NCI-H82 treated with DMSO at 0.1 percent for 48 hours (cell line): ENCODE data around the gene LDLRAP1.

Experiments
- DNase-seq: peaks from one replicate; lab custom pipeline; 2025; ENCODE audit not compliant: unreplicated experiment; lab: John Stamatoyannopoulos, UW

The LDLRAP1 gene

DNA sequence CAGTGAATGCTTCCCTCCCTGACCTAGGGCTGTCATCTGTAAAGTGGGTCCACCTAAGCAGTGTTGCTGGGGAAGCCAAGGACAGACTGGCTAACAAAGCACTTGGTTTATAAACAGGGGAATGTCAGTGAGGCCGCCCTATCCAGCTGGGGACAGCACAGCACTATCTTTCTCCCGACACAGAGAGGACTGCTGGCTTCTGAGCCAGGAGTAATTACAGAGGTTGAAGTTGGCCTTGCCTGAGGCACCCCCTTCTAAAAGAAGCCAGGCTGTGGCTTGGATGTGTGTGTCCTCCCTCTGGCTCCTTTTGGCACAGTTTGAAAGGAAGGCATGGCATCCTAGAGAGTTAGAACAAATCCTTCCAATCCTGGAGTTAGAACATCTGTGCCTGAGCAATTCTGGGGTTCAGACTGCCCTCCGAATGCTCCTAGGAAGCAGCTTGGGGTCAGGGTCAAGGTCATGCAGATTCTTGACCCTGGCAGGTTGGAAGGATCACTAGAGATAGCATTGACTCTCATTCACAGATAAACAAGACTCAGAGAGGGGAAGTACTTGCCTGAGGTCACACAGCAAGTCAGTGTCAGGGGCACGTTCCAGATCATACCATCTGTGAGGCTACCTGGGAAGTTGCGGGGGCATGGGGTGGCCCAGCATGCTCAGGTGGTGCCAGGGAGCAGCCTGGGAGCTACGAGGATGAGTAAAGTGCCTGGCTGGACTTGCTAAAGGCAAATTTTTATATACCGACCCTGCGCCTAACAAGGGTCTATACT is 1.3 kb upstream of the LDLRAP1 start:
- no peak for DNase-seq

DNA sequence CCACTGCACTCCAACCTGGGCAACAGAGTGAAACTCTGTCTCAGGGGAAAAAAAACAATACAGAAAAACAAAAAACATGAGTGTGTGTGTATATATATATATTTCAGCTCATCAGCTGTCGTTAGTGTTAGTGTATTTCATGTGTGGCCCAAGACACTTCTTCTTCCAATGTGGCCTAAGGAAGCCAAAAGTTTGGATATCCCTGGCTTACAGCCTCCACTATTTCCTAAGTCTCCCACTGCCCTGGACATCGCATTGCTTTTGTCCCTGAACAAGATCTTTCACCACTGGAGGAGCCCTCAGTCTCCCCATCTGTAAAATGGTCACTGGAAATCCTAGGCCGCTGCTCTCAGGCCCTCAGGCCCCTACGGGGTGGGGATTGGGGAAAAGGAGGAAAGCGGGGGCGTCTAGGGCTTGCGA is 391 bp upstream of the LDLRAP1 start:
- no peak for DNase-seq

DNA sequence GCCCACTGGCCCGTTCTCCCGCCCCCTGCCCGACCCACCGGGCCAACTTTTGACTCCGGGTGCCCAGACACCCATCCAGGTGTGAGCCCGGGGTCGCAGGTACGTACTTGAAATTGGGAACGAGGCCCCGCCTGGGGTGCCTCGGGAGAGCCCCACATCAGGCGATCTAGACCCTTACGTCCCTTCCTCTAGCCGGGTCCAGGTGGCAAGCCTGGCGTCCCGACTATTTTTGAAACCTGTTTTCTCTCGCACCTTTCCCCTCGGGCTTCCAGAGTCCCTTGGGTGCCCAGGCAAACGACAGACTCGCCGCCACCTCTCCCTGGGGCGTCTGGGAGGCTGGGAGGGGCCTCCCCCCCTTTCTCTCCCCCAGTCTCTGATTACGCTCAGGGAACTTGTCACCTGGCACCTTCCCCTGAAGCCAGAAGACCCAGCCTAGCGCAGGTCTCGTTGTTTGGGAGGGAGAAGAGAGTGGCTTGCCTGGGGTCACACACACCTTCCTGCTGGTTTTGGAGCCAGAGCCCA is 898 bp downstream of the LDLRAP1 start:
- no peak for DNase-seq

DNA sequence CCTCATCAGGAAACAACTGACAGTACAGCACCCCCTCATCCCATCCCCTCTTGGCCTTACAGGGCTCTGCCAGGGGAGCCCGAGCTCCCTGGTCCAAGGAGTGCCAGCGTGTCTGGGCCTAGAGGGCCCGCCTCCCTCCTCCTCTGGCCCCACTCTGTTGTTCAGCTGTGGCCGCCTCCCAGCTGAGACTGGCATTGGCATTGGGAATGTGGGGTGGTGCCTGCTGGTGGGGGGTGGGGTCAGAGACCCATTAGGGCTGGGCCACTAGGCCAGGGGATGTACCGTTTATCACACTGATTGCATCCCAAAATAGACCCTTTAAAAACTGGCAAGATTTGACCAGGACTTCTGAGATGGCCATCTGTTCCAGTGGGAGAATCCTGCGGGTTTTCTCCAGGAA is 1.4 kb downstream of the LDLRAP1 start:
- DNase-seq: no peak

DNA sequence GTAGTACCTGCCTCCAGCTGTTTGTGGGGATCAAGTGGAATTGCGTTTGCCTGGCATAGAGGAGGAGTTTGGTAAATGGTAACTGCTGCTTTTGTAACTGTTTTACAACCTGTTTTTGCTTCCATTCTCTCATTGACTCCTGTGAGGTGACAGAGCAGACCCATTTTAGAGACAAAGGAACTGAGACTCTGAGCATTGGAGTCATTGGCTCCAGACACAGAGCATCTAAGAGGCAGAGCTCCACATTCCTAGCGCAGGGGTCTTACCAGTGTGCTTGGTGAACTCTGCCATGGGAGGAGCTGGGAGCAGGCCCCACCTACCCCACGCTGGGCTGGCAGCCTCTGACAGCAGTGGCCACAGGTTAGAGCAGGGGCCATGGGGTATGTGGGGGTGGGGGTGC is 2.4 kb downstream of the LDLRAP1 start:
- DNase-seq: no peak

DNA sequence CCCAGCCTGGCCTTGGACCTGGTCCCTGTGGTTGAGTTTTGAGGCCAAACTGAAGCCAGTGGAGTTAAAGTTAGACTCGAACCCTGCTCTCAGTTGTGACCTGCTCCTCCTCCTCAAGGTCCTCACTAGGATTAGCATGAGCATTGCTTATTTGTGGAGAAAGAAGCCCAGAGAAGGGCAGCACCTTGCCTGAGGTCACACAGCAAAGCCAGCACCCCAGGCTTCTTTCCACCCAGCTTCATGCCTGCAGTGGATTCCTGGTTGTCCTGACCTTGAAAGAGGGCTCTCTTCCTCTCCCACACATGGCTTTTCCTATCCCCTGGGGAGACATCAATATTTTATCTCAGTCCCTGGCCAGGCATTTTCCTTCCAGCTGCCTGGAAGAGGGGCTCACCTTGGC is 2.8 kb downstream of the LDLRAP1 start:
- DNase-seq: no peak

DNA sequence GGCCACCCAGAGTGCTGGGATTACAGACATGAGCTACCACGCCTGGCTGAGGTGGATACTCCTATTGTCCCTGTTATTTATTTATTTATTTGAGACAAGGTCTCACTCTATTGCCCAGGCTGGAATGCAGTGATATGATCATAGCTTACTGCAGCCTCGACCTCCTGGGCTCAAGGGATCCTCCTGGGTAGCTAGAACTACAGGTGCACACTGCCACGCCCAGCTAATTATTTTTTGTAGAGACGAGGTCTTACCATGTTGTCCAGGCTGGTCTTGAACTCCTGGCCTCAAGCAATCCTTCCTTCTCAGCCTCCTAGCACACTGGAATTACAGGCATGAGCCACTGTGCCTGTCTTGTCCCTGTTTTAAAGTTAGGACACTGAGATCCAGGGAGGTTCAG is 5.2 kb downstream of the LDLRAP1 start:
- DNase-seq: no peak

DNA sequence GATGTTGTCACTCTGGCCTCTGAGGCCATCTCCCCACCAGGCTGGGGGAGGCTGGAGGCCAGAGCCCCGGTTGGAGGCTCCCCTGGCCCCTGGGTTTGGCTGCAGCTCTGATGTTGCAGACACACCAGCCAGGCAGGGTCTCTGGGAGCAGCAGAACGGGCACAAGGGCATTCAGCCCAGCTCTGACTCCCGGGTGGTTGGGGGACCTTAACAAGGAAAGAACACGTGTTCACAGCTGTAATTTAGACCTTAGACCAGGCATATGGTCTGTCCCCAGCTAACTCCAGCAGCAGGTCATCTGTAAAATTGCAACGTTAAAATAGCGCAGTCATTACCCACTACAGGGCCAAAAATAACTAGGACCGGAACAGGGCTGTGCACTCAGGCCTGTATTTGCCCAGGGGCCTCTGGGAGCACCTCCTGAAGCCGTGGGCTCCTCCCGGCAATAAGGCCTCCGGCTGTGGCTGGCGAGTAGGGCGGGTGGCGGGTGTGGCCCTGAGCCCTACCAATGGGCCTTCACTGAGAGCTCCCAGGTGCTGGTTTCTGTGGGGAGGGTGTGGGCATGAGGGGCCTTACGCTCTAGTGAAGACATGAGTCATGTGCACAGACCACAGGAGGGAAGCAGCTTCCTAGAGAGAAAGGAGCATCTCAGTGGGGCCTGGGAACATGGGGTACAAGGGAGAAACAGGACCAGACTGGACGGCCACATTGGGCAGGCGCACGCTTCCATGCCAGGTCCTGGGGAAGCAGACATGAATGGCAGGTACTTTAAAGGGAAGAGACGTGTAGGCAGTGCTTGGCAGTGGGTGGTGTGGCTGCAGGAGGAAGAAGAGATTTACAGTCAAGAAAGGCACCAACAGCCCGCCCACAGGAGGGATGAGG is 6.1 kb downstream of the LDLRAP1 start:
- DNase-seq: no peak

DNA sequence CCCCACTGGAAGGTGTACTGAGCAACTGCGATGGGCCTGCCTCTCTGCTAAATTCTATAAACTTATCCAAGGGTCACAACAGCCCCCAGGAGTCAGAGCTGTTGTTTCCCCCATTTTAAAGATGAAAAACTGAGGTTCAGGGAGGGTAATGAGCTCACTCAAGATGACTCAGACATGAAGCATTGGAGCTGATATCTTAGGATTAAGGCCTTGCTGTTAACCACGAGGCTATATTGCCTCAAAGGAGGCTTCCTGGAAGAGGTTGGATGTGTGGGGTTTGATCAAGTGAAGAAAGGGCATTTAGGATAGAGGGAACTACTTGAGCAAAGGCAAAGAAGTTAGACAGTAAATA is 6.7 kb downstream of the LDLRAP1 start:
- no peak for DNase-seq

DNA sequence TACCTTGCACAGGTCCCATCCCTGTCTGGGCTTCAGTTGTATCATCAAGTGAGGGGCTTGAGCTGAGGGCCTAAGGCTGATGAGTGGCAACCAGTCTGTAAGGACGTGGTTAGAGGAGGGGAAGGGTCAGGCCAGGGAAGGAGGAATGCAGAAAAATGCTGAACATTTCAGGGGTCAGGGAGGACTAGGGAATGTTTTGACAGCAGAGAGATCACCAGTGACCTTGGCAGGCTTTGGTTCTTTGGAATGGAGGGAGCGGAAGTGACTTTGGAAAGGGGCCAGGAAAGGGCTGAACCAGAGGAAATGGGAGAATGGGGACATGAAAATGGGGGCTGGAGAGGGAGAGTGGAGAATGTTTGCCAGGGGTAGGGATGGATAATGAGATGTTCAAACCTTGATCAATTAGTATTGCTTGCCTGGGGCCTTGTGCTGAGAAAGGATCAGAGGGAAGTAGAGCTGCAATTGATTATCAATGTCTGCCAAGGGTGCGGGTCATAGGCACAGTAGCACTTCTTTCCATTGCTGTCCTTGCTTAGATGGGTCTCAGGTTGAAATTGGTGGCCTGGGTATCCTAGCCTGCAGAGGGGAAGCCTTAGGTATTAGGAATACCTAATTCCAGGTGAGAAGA is 7.4 kb downstream of the LDLRAP1 start:
- no peak for DNase-seq

DNA sequence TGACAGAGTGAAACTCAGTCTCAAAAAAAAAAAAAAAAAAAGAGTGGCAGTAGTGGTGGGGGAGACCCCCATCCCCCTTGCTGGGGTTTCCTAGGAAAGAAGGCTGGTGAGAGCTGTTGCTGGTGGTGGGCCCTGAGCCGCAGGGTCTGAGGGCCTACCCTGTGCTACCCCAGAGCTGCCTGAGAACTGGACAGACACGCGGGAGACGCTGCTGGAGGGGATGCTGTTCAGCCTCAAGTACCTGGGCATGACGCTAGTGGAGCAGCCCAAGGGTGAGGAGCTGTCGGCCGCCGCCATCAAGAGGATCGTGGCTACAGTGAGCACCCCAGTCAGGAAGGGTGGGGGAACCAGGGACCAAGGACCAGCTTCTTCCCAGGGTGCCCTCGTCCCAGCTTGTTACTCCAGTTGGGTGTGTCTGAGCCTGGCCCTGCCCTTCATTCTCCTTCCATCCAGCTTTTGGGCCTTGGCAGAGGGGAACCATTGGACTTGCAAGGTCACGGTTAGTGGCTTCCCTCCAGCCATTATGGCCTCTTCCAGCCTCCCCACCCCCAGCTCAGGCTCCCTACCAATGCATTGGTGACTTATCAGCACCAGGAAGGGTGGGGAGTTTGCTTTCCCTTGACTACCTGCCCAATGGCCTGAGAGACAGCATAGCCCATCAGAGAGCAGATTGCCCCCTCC is 10.5 kb downstream of the LDLRAP1 start:
- DNase-seq: no peak

DNA sequence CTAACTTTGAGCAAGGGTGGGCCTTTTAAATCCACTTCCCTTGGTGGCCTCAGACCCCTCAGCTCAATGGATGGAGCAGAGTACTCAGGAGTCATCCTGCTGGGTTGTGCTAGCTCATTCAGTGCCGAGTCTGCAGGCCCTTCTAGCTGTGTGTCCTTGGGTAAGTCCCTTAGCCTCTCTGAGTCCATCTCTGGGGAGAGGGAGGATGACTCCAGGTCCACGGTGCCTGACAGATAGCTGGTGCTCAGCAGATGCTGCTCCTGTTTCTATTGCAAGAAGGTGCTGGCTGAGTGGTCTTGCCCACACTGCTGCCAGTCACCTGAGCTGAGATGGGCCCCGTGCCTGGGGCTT is 11.0 kb downstream of the LDLRAP1 start:
- DNase-seq: no peak

DNA sequence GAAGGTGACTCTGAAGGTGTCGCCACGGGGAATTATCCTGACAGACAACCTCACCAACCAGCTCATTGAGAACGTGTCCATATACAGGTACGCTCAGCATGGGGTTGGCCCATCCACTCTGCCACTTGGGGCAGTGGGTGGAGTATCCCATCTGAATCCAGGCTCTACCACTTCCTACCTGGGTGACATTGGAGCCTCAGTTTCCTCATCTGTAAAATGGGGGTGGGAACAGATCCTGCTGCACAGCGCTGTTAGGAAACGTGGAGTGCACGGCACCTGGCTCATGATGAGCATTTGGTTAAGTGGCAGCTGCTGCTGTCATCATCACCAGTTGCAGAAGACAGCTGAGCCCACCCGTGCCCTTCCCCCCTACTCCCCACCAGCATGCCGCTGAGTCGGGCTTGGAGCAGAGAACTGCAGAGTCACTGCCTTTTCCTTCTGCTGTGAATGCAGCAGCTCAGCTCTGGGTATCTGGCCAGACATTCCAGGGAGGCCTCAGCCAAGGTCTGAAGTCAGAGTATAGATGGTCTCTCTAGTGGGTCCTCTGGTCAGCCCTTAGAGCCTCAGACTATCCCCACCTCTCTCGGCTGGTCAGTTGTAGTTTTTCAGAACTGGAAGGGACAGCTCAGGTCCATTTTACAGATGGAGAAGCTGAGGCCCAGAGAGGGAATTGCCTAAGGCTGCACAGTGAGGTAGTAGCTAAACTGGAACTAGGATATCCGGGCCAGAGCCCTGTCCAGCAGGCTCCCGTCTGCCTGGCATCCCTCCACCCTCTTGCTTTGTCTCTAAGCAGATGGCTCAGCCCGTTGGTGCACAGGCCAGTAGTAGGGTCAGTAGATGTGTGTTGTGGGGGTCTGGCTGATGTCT is 11.7 kb downstream of the LDLRAP1 start:
- DNase-seq: no peak

DNA sequence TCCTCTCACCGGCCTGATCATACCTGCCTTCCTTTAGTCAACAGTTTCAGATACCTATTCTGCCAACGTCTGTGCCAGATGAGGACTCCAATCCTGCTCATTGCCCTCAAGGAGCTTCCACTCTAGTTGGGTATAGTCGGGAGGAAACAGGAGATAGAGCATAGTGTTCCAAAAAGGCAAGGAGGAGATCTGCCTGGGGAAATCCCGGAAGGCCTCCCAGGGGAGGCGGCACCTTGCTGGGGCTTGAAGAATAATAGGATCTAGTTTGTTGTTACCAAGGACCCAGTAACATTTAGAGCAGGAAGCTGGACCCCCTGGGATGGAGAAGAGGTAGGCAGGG is 12.3 kb downstream of the LDLRAP1 start:
- DNase-seq: no peak

DNA sequence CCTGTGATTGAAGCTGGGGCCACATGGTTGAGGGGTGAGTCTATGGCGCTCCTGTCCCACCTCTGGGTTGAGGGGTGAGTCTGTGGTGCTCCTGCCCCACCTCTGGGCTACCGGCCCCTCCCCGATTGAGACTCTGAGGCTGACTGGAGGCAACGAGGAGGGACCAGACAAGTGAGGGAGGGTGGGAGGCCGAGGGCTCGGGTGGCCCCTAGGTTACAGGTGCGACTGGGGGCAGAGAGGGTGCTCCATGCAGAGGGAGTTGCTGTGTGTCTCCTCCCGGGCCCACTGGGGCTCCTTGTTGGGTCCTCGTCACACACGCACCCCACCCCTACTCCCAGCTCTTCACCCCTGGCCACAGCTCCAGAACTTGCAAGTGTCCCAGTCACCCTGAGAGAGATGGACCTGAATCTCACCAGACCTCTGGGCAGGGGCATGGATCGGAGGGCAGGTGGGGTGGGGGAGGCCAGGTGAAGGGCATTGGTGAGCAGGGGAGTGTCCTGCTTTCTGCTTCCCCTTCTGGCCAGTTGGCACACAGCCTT is 12.8 kb downstream of the LDLRAP1 start:
- no peak for DNase-seq

DNA sequence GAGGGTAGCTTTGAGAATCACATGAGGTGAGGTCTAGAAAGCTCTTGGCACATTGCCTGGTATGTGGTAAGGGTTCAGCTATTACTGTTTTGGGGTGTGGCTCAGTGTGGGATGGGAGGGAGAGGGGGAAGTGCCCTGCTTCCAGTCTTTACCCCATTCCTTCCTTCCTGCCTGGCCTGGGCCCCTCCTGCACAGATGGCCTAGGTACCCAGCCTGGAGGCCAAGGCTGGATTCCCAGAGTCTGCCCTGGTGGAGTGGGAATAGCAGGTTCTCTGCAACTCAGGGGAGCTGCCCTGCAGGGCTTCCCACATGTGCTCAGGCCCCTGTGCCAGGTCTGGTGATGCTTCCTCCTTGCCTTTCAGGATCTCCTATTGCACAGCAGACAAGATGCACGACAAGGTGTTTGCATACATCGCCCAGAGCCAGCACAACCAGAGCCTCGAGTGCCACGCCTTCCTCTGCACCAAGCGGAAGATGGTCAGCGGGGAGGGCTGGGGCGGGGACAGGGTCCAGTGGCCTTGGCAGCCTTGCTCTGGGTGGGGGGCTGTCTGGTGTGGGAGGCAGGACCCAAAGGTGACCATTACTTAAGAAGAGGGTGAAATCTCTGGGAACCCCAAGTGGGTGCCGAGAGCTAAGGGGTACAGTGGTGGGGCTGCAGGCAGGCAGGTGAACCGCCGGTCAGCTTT is 13.5 kb downstream of the LDLRAP1 start:
- DNase-seq: no peak

DNA sequence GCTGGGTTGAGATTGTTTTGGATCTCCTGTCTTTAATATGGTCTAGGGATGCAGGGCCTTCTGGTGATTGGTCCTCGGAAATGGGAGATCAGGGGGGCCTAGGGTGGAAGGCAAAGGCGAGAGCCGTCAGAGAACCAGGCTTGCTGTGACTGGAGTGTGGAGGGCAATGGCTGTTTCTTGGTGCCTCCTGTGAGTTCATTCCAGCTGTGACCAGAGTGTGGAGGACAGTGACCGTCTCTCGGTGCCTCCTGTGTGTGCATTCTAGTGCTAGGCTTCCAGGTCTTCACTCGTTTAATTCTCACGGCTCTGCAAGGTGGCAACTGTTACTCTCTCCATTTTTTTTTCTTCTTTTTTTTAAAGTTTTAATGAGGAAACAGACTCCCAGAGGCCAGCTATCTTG is 14.1 kb downstream of the LDLRAP1 start:
- DNase-seq: no peak

DNA sequence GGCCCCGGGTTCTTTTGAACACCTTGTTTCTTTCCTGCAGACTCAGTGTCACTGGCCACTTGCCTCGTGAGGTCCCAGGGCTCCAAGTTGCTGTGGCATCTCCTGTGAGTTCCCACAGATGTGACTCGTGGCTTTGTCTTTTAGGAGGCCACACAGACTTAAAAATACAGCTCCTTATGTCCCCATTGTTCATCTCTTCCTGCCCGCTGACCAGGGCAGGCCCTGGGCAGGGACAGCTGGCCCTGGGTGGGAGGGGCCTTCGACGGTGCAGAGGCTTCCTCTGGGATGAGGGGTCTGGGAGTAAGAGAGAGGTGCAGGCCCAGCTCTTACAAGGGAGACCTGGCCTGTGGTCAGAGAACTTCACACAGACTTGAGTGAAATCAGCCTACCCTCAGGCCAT is 15.6 kb downstream of the LDLRAP1 start:
- DNase-seq: no peak

DNA sequence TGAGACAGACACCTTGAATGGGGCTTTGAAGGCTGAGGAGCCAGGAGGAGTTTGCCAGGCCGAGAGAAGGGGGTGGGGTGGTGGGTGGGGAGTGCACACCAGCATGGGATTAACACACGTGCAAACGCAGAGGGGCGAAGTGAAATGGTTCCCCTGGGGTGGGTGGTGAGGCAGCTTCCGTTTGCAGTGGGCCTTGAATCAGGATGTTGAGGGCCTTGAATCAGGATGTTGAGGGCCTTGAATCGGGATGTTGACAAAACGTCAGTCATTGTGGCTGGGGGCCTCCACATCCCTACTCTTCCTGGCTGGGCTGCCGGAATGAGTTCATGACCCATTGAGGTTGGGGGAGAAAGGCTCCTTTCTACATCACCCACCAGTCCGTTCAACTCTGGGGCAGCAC is 16.6 kb downstream of the LDLRAP1 start:
- DNase-seq: no peak

DNA sequence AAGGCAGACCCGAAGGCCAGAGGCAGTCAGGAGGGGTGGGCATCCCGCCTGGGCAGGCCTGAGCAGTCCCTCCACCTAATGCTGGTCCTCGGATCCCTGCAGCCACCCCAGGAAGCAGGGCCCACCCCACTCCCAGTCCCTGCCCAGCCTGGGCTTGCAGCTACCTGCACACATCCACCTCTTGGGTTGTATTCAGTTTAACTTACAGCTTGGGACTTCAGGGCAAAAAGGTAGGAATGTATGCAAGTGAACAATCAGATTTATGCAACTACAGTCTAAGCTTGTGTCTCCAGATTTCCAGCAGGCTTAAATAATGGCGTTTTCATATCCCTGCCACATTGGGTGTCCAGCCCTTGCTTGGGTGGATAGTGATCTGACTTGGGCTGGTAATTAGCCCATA is 17.4 kb downstream of the LDLRAP1 start:
- no peak for DNase-seq
